CD8-positive, alpha-beta memory T cell (primary cell): Measurements from ENCODE around the gene ST3GAL5. TPM values are rescaled to one million over a fixed set of nuclear protein-coding genes. Genes with fewer than 3 reads are reported as not detected.

ENCODE experiments used
- CTCF ChIA-PET: fragments of 350-600 bp; sonication (Branson Sonifier 250); formaldehyde crosslinking; loops from one replicate; lab custom pipeline; 2021; ENCODE audit warnings: antibody characterized with exemption; lab: Charles Lee
- POLR2A ChIA-PET: fragments of 350-600 bp; sonication (Branson Sonifier 250); formaldehyde crosslinking; loops from one replicate; lab custom pipeline; 2021; ENCODE audit warnings: antibody characterized with exemption; lab: Charles Lee
- DNase-seq, 5 donors: peaks; one replicate each; pipeline versions ENCODE4 v3.0.0 to v3.0.0-alpha.2; 2020 to 2022; ENCODE audit warnings: mixed read lengths in 1 of 5
- H3K27ac ChIP-seq: one replicate; pipeline ENCODE4 v1.7.0; 2013; ENCODE audit warnings: low read depth, mild to moderate bottlenecking, low read length, moderate library complexity
- H3K27me3 ChIP-seq: 2 replicates; pipeline ENCODE4 v1.7.0; 2013; ENCODE audit warnings: low read length, mild to moderate bottlenecking; ENCODE audit not compliant: insufficient read depth, poor library complexity, severe bottlenecking
- H3K36me3 ChIP-seq: 2 replicates; pipeline ENCODE4 v1.7.0; 2013; ENCODE audit warnings: mild to moderate bottlenecking, low read length, moderate library complexity; ENCODE audit not compliant: insufficient read depth
- H3K4me1 ChIP-seq: 2 replicates; pipeline ENCODE4 v1.7.0; 2013; ENCODE audit warnings: mild to moderate bottlenecking, low read length, moderate library complexity; ENCODE audit not compliant: insufficient read depth
- H3K4me3 ChIP-seq: 2 replicates; pipeline ENCODE4 v1.7.0; 2013; ENCODE audit warnings: mild to moderate bottlenecking, low read length
- H3K9me3 ChIP-seq: 2 replicates; pipeline ENCODE4 v1.7.0; 2013; ENCODE audit warnings: mild to moderate bottlenecking, low read length
- H3K27ac Mint-ChIP-seq, 8 donors: one replicate each; pipeline ENCODE4 v1.8.0; 2020 to 2021; ENCODE audit warnings: mixed read lengths in 8 of 8, mild to moderate bottlenecking in 6 of 8, inconsistent platforms in 3 of 8, moderate library complexity in 3 of 8
- H3K27me3 Mint-ChIP-seq, 2 donors: one replicate each; pipeline ENCODE4 v1.8.0; 2020 to 2021; ENCODE audit warnings: mixed read lengths in 2 of 2, mild to moderate bottlenecking in 1 of 2, moderate library complexity in 1 of 2
- H3K36me3 Mint-ChIP-seq, 3 donors: one replicate each; pipeline ENCODE4 v1.8.0; 2020 to 2021; ENCODE audit warnings: mixed read lengths in 3 of 3, inconsistent platforms in 1 of 3, mild to moderate bottlenecking in 1 of 3
- H3K4me1 Mint-ChIP-seq, 3 donors: one replicate each; pipeline ENCODE4 v1.8.0; 2020 to 2021; ENCODE audit warnings: mixed read lengths in 3 of 3, inconsistent platforms in 1 of 3, mild to moderate bottlenecking in 1 of 3
- H3K4me3 Mint-ChIP-seq, 7 donors: one replicate each; pipeline ENCODE4 v1.8.0; 2020 to 2021; ENCODE audit warnings: mixed read lengths in 7 of 7, mild to moderate bottlenecking in 6 of 7, moderate library complexity in 4 of 7, inconsistent platforms in 2 of 7
- H3K9me3 Mint-ChIP-seq, 5 donors: one replicate each; pipeline ENCODE4 v1.8.0; 2020 to 2022; ENCODE audit warnings: mixed read lengths in 5 of 5, mild to moderate bottlenecking in 3 of 5, moderate library complexity in 2 of 5, inconsistent platforms in 1 of 5
- polyA plus RNA-seq: library from polyadenylated mRNA; unstranded; fragments of 300-500 nt; fragmentation: Illumina TruSeq; gene quantifications from one replicate; pipeline ENCODE4 v1.2.3, GENCODE V29; 2021
- total RNA-seq, 2 experiments: library from RNA; stranded (reverse); gene quantifications; one replicate each; pipeline ENCODE4 v1.2.3, GENCODE V29; 2021

The ST3GAL5 gene
- total and polyA plus RNA-seq, 3 experiments from 2014 or later: 11.1 to 21.8 (median 11.2) TPM

DNA sequence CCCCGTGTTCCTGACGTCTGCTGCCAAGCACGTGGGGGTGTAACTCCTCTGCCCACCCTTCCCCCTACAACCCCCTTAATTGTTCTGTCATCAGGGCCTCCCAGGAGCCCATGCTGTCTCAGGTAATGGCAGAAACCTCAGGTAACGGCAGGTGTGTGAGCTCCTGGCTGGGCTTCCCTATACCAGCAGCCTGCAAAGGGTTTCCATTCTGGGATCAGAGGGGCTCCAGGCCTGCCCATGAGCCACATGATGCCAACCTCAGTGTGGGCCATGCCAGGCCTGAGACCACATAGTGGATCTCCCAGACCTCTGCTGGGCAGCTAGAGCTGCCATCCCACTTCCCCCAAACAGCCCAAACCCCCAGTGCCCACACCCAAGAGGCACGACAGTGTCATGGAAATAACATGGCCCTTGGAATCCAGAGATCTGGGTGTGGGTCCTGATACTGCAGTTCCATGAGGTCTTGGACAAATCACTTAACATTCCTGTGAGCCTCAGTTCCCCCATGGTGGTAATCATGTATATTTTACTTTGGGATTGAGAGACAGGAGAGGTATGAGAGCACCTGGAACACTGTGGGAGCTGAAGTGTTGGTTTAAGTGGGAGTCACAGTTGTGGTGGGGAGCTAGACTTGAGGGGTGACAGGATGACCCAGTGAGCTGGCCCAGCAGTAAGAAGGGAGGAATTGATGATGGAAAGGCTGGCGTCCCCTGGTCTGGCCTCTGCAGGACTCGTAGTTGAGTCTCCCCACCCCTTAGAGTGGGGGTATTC lies 75.4 kb downstream of the ST3GAL5 start:
- Mint-ChIP-seq H3K9me3 (no peaks in the 10 kb centered on the region), H3K36me3 (no peaks in the 10 kb centered on the region), H3K27me3 (peaks cover 8 to 25% of the 10 kb centered on the region in 2 donors), H3K4me1 (peaks cover 0 to 3% (median 0%) of the 10 kb centered on the region in 3 donors), H3K27ac (no peak overlapping the region), H3K4me3 (peak overlapping the region in 1 of 7 donors; percentile 15)
- no peak overlapping the region for H3K27ac ChIP-seq
- H3K36me3 ChIP-seq: no peaks in the 10 kb centered on the region
- H3K9me3 ChIP-seq: no peaks in the 10 kb centered on the region
- DNase-seq: no peak
- no peak overlapping the region for H3K4me3 ChIP-seq
- no peaks in the 10 kb centered on the region for H3K4me1 ChIP-seq
- no peaks in the 10 kb centered on the region for H3K27me3 ChIP-seq
- CTCF ChIA-PET: interaction anchor here (0.6 to 4.2 kb wide), 24 partner anchors 8 to 267 kb away, joined by 3 to 23 read pairs (median 3); no protein-coding TSS in a partner anchor
- POLR2A ChIA-PET: no interaction called here

DNA sequence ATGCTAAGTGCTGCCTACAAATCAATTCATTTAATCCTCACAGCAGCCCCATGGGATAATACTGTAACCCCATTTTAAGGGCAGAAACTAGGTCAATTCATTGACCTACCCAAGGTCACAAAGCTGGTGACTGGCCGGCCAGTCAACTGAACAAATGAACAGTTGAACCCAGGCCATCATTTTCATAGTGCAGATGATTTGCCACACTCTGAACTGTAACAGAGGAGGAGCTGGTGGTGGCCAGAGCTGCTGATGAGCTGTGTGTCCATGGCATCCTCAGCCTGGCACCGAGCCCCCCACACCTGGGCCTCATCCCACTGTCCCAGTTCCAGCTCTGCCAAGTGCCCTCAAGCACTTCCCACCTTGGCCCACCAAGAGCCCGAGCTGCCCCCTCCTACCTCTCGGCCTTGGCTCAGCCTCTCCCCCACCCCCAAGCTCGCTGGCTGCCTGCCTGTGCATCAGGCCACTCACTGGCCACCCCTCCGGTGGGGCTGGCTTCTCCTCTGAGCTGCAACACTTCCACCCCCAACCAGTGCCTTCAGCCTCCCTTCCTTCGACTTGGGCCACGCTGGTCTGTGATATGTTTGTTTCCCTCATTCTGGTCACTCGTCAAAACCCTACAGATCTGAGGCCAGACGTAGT lies 76.6 kb downstream of the ST3GAL5 start:
- Histone ChIP-seq H3K4me1 (no peaks in the 10 kb centered on the region), H3K27ac (no peak overlapping the region), H3K9me3 (no peaks in the 10 kb centered on the region), H3K27me3 (no peaks in the 10 kb centered on the region), H3K36me3 (no peaks in the 10 kb centered on the region), H3K4me3 (no peak overlapping the region)
- H3K4me3 Mint-ChIP-seq: no peak overlapping the region
- POLR2A ChIA-PET: no interaction called here
- CTCF ChIA-PET: interaction anchor here (1.1 to 4.2 kb wide), 4 partner anchors 15 to 83 kb away, joined by 3 to 23 read pairs (median 20); no protein-coding TSS in a partner anchor
- H3K27ac Mint-ChIP-seq: no peak overlapping the region
- peaks cover 7 to 16% of the 10 kb centered on the region in 2 donors for H3K27me3 Mint-ChIP-seq
- peaks cover 0 to 3% (median 0%) of the 10 kb centered on the region in 3 donors for H3K4me1 Mint-ChIP-seq
- no peak for DNase-seq
- H3K9me3 Mint-ChIP-seq: no peaks in the 10 kb centered on the region
- H3K36me3 Mint-ChIP-seq: no peaks in the 10 kb centered on the region

DNA sequence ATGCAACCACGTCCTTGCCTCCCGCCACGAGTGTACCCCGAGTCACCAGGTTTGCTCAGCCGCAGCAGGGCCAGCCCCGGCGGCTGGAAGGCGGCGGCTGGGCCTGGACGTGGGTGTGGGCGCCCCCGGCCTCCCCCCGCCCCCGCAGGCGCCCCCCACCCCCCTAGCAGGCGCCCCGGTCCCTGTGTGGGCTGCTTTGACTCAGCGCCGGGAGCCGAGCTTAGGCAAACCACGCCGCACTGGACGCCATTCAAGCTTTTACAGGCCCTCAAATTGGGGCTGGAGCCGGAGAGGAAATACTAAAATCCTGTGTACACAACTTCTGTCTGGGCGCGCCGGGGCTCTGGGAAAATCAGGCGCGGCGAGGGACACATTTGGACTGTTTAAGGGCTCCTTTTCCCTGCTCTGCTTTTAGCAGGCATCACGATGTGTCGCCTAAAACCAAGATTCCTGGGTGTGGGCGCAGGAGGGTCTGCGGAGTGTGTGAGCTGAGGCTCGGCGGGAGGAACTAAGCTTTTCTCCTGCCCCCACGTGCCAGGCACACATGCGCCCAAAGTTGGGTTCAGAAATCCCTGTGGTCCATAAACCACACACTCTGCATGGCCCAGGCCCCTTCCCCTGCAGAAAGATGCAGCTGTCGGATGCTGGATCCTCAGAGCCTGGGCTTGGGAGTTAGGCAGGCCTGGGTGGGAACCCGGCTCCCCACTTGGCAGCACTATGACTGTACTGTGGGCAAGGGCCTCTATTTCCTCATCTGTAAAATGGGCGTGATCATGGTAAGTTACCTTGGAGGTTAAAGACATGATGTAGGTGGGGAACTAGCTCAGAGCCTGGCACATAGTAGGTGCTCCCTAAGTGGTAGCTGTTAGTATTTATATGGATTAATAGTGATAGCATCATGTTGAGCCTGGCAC lies 77.4 kb downstream of the ST3GAL5 start:
- Mint-ChIP-seq H3K9me3 (no peaks in the 10 kb centered on the region), H3K27me3 (peaks cover 7 to 16% of the 10 kb centered on the region in 2 donors), H3K36me3 (no peaks in the 10 kb centered on the region), H3K27ac (peak overlapping the region in 1 of 8 donors; percentile 50), H3K4me1 (peaks cover 0 to 3% (median 0%) of the 10 kb centered on the region in 3 donors), H3K4me3 (no peak overlapping the region)
- Histone ChIP-seq H3K9me3 (no peaks in the 10 kb centered on the region), H3K36me3 (no peaks in the 10 kb centered on the region), H3K4me1 (no peaks in the 10 kb centered on the region), H3K27ac (no peak overlapping the region), H3K4me3 (no peak overlapping the region), H3K27me3 (no peaks in the 10 kb centered on the region)
- DNase-seq: no peak
- ChIA-PET POLR2A (no interaction called here), CTCF (interaction anchor here (1.1 to 4.2 kb wide), 4 partner anchors 15 to 82 kb away, joined by 3 to 23 read pairs (median 20); no protein-coding TSS in a partner anchor)

DNA sequence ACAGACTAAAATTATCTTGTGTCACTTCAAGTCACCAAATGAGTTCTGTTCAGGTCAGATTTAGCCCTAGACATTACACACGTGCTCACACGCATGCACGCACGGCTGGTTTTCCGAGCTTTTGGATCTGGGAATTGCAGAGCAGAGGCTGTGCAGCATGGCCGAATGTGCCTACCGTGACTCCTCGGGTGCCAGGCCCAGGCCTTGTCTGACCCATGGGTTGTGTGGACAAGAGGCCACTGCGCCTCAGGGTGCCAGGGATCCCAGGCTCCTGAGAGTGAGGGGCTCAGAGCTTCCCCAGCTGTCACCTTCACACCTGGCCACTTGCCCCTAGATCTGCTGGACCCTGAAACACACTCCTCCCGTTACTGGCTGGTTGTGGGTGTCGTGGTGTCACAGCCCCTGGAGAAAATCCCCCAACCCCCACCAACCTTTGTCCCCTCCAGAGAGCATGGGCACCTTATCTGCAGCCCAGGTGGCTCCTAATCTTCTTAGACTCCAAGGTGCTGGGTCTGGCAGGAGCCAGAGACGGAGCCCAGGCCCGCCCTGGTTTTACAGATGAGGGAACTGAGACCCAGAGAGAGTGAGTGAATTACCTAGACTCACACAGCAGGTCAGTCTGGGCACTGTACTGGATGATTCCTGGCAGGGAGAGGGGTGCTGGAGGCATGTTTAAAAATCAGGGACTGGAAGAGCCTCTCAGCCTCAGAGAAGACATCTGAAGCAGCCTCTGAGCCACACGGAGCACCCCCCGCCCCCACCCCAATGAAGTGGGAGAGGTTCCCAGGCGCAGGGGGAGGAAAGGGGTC lies 78.2 kb downstream of the ST3GAL5 start:
- Histone ChIP-seq H3K4me1 (no peaks in the 10 kb centered on the region), H3K9me3 (no peaks in the 10 kb centered on the region), H3K36me3 (no peaks in the 10 kb centered on the region), H3K27ac (no peak overlapping the region), H3K27me3 (no peaks in the 10 kb centered on the region), H3K4me3 (no peak overlapping the region)
- Mint-ChIP-seq H3K4me3 (no peak overlapping the region), H3K27ac (no peak overlapping the region), H3K27me3 (peaks cover 7 to 16% of the 10 kb centered on the region in 2 donors), H3K36me3 (no peaks in the 10 kb centered on the region), H3K9me3 (no peaks in the 10 kb centered on the region), H3K4me1 (peaks cover 0 to 3% (median 0%) of the 10 kb centered on the region in 3 donors)
- CTCF ChIA-PET: interaction anchor here (3.9 kb wide), 1 partner anchor 16 kb away, joined by 22 read pairs; no protein-coding TSS in a partner anchor
- POLR2A ChIA-PET: no interaction called here
- no peak for DNase-seq

DNA sequence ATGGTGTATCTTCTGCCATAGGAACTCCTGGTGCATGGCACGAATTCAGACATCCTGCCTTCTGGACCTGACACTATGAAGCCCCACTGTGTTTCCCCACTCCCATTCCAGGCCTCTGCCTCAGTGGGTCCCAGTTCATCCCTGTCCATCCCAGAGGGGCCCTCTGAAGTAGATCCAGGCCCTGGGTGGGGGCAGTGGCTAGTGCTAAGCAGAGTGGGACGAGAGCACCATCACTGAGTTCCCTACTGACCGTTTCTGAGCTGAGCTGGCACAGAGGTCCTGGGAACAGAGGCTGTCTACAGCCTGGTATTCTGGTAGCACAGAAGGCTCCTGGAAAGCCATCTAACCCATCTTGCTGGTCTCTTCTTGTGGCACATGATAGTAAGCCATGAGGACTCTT lies 81.0 kb downstream of the ST3GAL5 start:
- DNase-seq: no peak
- H3K4me3 ChIP-seq: no peak overlapping the region
- no peaks in the 10 kb centered on the region for H3K27me3 ChIP-seq
- no peak overlapping the region for H3K27ac ChIP-seq
- no peaks in the 10 kb centered on the region for H3K9me3 ChIP-seq
- no peaks in the 10 kb centered on the region for H3K36me3 Mint-ChIP-seq
- H3K36me3 ChIP-seq: no peaks in the 10 kb centered on the region
- ChIA-PET CTCF (no interaction called here), POLR2A (no interaction called here)
- H3K4me1 Mint-ChIP-seq: peaks cover 14 to 16% (median 15%) of the 10 kb centered on the region in 3 donors
- no peak overlapping the region for H3K27ac Mint-ChIP-seq
- peaks cover 0 to 5% of the 10 kb centered on the region in 2 donors for H3K27me3 Mint-ChIP-seq
- H3K4me3 Mint-ChIP-seq: no peak overlapping the region
- no peaks in the 10 kb centered on the region for H3K9me3 Mint-ChIP-seq
- H3K4me1 ChIP-seq: peaks cover 9% of the 10 kb centered on the region

DNA sequence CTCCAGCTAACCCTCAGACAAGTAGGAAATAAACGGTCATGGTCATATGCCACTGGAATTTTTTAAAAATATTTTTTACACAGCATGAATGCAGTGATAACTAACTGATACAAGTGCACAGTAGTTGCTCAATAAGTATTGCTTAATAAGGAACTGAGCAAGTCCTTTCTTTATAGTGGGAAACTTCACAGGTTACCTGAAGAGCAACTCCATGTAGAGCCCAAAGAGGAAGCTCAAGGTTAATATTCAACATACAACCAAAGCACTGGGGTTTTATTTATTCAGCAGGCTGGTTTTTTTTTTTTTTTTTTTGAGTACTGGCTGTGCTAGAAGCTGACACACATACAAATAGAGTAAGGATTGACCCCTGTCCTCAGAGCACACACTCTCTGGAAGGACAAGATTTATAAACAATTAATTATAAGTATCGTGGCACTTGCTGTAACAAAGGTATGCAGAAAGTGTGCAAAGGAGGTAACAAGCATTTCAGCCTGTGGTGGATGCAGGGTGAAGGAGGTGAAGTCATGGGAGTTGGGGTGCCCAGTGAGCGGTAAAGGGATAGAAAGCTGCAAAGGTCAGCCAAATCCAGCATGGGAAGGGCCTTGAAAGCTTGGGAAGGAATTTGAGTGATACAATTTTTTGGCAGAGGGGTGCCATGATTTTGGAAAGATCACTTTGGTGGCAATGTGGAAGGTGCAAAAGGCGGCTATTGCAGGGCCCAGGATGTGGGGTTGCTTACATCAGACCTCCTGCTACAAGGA lies 82.3 kb downstream of the ST3GAL5 start:
- no peak for DNase-seq
- Histone ChIP-seq H3K27me3 (no peaks in the 10 kb centered on the region), H3K9me3 (no peaks in the 10 kb centered on the region), H3K27ac (no peak overlapping the region), H3K4me1 (peaks cover 9% of the 10 kb centered on the region), H3K36me3 (no peaks in the 10 kb centered on the region), H3K4me3 (no peak overlapping the region)
- Mint-ChIP-seq H3K27me3 (peaks cover 2 to 5% of the 10 kb centered on the region in 2 donors), H3K36me3 (no peaks in the 10 kb centered on the region), H3K4me1 (peaks cover 14 to 16% (median 15%) of the 10 kb centered on the region in 3 donors), H3K27ac (no peak overlapping the region), H3K4me3 (no peak overlapping the region), H3K9me3 (no peaks in the 10 kb centered on the region)
- ChIA-PET POLR2A (no interaction called here), CTCF (interaction anchor here (2.4 kb wide), 1 partner anchor 8 kb away, joined by 10 read pairs; no protein-coding TSS in a partner anchor)
